GM12878 (cell line): ENCODE data around the gene CEP89. TPM values are rescaled to one million over a fixed set of nuclear protein-coding genes. Genes with fewer than 3 reads are reported as not detected.

Experiments
- ATAC-seq: fragments of 200-7000 bp; cut with Tn5 transposase; 3 replicates; pipeline ENCODE4 v1.9.1; 2020; ENCODE audit warnings: mild to moderate bottlenecking, moderate library complexity
- BruUV-seq: library from RNA; stranded (reverse); fragments of 400-500 nt; replicated peaks from 2 replicates; lab custom pipeline; 2021; lab: Mats Ljungman, UMichigan
- CTCF ChIA-PET: fragments of 300-600 bp; sonication (Branson Sonifier 250); formaldehyde crosslinking; extraction: SDS; loops from one replicate; lab custom pipeline; 2021; ENCODE audit warnings: inconsistent platforms; lab: Yijun Ruan, JAX
- POLR2A ChIA-PET: fragments of 350-600 bp; formaldehyde crosslinking; extraction: SDS; loops from one replicate; lab custom pipeline; 2021; ENCODE audit warnings: inconsistent platforms; lab: Charles Lee
- RAD21 ChIA-PET: fragments of 300-600 bp; sonication (Branson Sonifier 250); formaldehyde crosslinking; loops from one replicate; lab custom pipeline; 2023; ENCODE audit warnings: antibody characterized with exemption; ENCODE audit not compliant: unreplicated experiment; lab: Charles Lee
- SMC1A ChIA-PET: fragments of 300-600 bp; sonication (Branson Sonifier 250); formaldehyde crosslinking; loops from one replicate; lab custom pipeline; 2023; ENCODE audit not compliant: unreplicated experiment, uncharacterized antibody; lab: Charles Lee
- DNase-seq: peaks from one replicate; pipeline ENCODE4 v3.0.0-alpha.2; 2011; ENCODE audit warnings: low read depth, low spot score
- FAIRE-seq: peaks from 3 replicates; lab custom pipeline; 2011; peaks lifted over from hg19 to GRCh38; lab: Jason Lieb, UNC
- H2AFZ ChIP-seq: 2 replicates; pipeline ENCODE4 v1.6.0; 2011; ENCODE audit warnings: low read depth, low read length, control low read depth; ENCODE audit not compliant: control insufficient read depth
- H3K27ac ChIP-seq: 2 replicates; pipeline ENCODE4 v1.5.1; 2011; ENCODE audit warnings: control low read depth; ENCODE audit not compliant: control insufficient read depth, insufficient read depth
- H3K27me3 ChIP-seq, 2 experiments: replicated peaks in 1 of 2; 2 replicates each; pipeline versions ENCODE4 v1.6.0 to v1.6.1; 2011; ENCODE audit warnings: low read length in 1 of 2; ENCODE audit not compliant: control insufficient read depth in 2 of 2, insufficient read depth in 2 of 2
- H3K36me3 ChIP-seq, 2 experiments: 2 replicates each; pipeline ENCODE4 v1.5.1; 2011; ENCODE audit warnings: low read length in 1 of 2; ENCODE audit not compliant: control insufficient read depth in 2 of 2, insufficient read depth in 2 of 2
- H3K4me1 ChIP-seq: 2 replicates; pipeline ENCODE4 v1.6.1; 2011; ENCODE audit warnings: mild to moderate bottlenecking, low read length, moderate library complexity, mixed read lengths; ENCODE audit not compliant: control insufficient read depth, insufficient read depth
- H3K4me2 ChIP-seq: 2 replicates; pipeline ENCODE4 v1.6.0; 2011; ENCODE audit warnings: control low read depth; ENCODE audit not compliant: control insufficient read depth, insufficient read depth
- H3K4me3 ChIP-seq: fragments of 200-600 bp; sonication (generic); 2 replicates; pipeline ENCODE4 v1.5.1; 2016
- H3K79me2 ChIP-seq: 2 replicates; pipeline ENCODE4 v1.6.0; 2011; ENCODE audit warnings: low read length; ENCODE audit not compliant: control insufficient read depth, insufficient read depth
- H3K9ac ChIP-seq: 2 replicates; pipeline ENCODE4 v1.8.0; 2011; ENCODE audit warnings: low read length, control low read depth, mixed read lengths; ENCODE audit not compliant: control insufficient read depth, insufficient read depth
- H3K9me3 ChIP-seq: replicated peaks from 3 replicates; pipeline ENCODE4 v1.5.1; 2011; ENCODE audit warnings: mild to moderate bottlenecking, low read length; ENCODE audit not compliant: control insufficient read depth, insufficient read depth
- H4K20me1 ChIP-seq: 2 replicates; pipeline ENCODE4 v1.6.0; 2011; ENCODE audit not compliant: control insufficient read depth, insufficient read depth
- CHD4 ChIP-seq: fragments of 200-600 bp; sonication (generic); IDR thresholded peaks from 2 replicates; pipeline ENCODE4 v1.6.1; 2016; ENCODE audit warnings: mild to moderate bottlenecking
- FOXM1 ChIP-seq: IDR thresholded peaks from 2 replicates; pipeline ENCODE4 v1.6.1; 2012; ENCODE audit warnings: low read depth, mild to moderate bottlenecking, inconsistent platforms, low read length, moderate library complexity
- RAD51 ChIP-seq: fragments of 450-650 bp; IDR thresholded peaks from 2 replicates; pipeline ENCODE4 v1.6.1; 2016; ENCODE audit warnings: moderate library complexity, mild to moderate bottlenecking, inconsistent platforms
- TCF3 ChIP-seq: IDR thresholded peaks from 2 replicates; pipeline ENCODE4 v1.6.1; 2012; ENCODE audit warnings: low read depth, mild to moderate bottlenecking, low read length, borderline replicate concordance; ENCODE audit not compliant: insufficient read depth
- WGBS: methylation state at CpG from one replicate; pipeline ENCODE4 v1.1.6; 2016; ENCODE audit warnings: low lambda C conversion rate; ENCODE audit not compliant: insufficient replicate concordance, insufficient coverage; ENCODE audit errors: missing lambda C conversion rate; 5-methylcytosine and 5-hydroxymethylcytosine counted together
- in situ Hi-C: fragments of 300-500 bp; cut with MboI; formaldehyde crosslinking; loops from 9 replicates; pipeline ENCODE4 v1.14.3; 2018; ENCODE audit warnings: mixed read lengths
- intact Hi-C: fragments of 100-400 bp; cut with micrococcal nuclease; formaldehyde crosslinking; loops from one replicate; pipeline ENCODE4 v1.14.2; 2022; ENCODE audit not compliant: unreplicated experiment
- polyA plus RNA-seq, 11 experiments: library from polyadenylated mRNA; depleted of rRNA in 4 of 11; unstranded in 6 of 11; stranded (reverse) in 5 of 11; fragments of >200 nt; fragmentation: Nextera tagmentation in 4 of 11; fragmentation: Illumina TruSeq in 1 of 11; extraction: Ambion mirVana in 4 of 11; extraction: Trizol in 1 of 11; gene quantifications; 1 replicate in 1 of 11; 2 replicates in 10 of 11; pipeline versions ENCODE4 v1.2.1 to v1.2.3, GENCODE V29; 2011 to 2016; ENCODE audit warnings: inconsistent platforms in 2 of 11, missing spikeins in 2 of 11, low read depth in 1 of 11
- total RNA-seq, 4 experiments: library from RNA; depleted of rRNA in 3 of 4; stranded (reverse); fragments of >200 nt in 3 of 4; fragmentation: Illumina TruSeq in 1 of 4; extraction: Trizol in 1 of 4; gene quantifications; 2 replicates each; pipeline versions ENCODE4 v1.2.1 to v1.2.3, GENCODE V29; 2013 to 2021
- TF ChIP-seq, protein P1 (sequence below): IDR thresholded peaks from 2 replicates; pipeline ENCODE4 v1.6.1; 2011; ENCODE audit warnings: borderline replicate concordance, low read depth, mild to moderate bottlenecking, moderate library complexity, mixed read lengths, low read length; ENCODE audit not compliant: insufficient read depth; ENCODE audit errors: extremely low read length

Gene CEP89
- total and polyA plus RNA-seq, 10 of the 15 experiments (the other 5 are each of a cell fraction or from before 2014, with no cell fraction given): 6.0 to 19.3 (median 10.2) TPM

DNA sequence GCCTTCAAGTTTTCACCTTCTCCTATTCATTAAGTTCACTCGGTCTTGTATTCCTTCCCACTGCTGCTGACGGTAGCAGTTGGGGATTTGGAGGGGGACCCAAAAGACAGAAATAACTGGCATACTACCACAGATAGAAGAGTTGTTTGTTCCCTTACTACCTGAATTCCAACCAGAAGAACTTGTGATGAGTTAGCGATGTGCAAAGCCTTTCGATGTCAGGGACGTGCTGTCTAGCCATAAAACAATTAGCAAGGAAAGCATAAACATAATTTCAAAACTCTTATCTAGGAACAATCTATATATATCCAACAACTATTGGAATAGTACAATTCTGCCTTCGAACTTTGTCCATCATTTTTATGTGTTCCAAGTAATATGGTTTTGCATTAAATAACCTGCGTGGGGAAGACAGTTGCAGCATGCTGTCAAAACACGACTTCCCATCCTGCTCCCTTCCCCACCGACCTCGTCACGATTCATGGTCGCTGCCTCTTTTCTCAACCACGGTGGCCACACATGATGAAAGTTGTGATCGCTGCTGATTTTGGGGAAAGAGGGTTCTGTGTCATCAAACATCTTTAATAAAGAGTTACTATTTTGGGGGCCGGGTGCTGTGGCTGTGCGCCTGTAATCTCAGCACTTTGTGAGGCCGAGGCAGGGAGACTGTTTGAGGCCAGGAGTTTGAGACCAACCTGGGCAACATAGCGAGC is 98.4 kb downstream of the CEP89 start (continued):
- TF ChIP-seq, protein P1, sequence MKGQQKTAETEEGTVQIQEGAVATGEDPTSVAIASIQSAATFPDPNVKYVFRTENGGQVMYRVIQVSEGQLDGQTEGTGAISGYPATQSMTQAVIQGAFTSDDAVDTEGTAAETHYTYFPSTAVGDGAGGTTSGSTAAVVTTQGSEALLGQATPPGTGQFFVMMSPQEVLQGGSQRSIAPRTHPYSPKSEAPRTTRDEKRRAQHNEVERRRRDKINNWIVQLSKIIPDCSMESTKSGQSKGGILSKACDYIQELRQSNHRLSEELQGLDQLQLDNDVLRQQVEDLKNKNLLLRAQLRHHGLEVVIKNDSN: no peak
- TF ChIP-seq CHD4: no peak

DNA sequence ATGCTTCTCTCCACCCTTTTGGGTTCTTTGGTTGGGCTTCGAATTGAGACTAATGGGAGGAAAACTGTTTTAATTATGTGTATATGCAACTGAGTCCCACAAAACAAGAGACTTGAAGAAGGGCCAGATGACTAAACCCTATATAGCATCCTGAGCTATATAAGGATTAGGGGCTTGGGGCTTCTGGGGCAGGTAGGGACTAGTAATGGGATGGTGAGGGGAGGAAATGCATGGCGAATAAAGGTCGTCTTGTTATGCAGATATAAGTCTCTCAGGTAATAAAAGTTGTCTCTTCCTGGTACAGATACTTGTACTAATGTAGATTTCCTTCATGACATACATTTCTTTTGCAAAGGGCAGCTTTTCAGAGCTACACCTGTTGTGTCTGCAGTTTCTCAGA is 99.4 kb downstream of the CEP89 start:
- DNase-seq (no peak), FAIRE-seq (no peak)
- POLR2A ChIA-PET: no interaction called here
- no peaks in the 10 kb centered on the region for H3K36me3 ChIP-seq
- H3K4me2 ChIP-seq: no peak overlapping the region
- no peaks in the 10 kb centered on the region for H3K27me3 ChIP-seq
- TF ChIP-seq RAD51 (no peak), TCF3 (no peak), FOXM1 (no peak)
- TF ChIP-seq, all 136 proteins: peak for 0
- in situ Hi-C loops: no loop called here
- ChIA-PET SMC1A (no interaction called here), CTCF (no interaction called here), RAD21 (no interaction called here)
- H3K9ac ChIP-seq: no peak overlapping the region
- no peak overlapping the region for H3K4me3 ChIP-seq
- BruUV-seq: no TSS peak
- no peak for ATAC-seq
- WGBS: 60% methylated on average over 3 of the region's 3 CpGs
- intact Hi-C loops: no loop called here
- H3K4me1 ChIP-seq: no peaks in the 10 kb centered on the region
- no peak overlapping the region for H2AFZ ChIP-seq
- no peaks in the 10 kb centered on the region for H3K79me2 ChIP-seq
- H4K20me1 ChIP-seq: no peaks in the 10 kb centered on the region
- H3K9me3 ChIP-seq: no peaks in the 10 kb centered on the region
- H3K27ac ChIP-seq: no peak overlapping the region
